ENCODE data around the gene ZNG1C.
"Not testable (repeated sequence)": the region's sequence is repeated elsewhere in the genome, so short reads cannot be mapped to it uniquely, and the experiment has no call there.

Gene ZNG1C

DNA sequence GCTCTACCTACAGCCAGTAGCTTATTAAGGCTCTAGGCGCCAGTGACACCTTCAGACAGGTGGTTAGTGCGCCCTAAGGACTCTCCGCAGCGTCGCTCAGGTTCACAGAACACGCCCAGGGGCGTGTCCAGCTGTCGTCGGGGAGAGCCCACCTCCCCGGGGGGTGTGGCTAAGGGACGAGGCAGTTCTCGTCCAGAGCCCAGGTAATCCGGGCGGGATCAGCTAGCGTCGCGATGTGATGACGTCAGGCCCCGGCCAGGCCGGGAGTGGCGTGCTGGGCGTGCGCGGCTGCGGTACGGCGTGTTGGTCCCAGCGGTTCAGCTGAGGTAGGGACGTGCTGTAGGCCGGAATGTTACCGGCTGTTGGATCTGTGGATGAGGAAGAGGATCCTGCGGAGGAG is at the start of gene ZNG1C:
ZNG1C (plus strand) TSS at position 301 of the 400 bp plus-strand sequence; CDS start at position 350, 49 bp downstream.
- DNase-seq (ENCODE audit: low spot score); H3K36me3 Mint-ChIP-seq (ENCODE audit: low read depth); H3K4me1 Mint-ChIP-seq (ENCODE audit: low read depth); H3K9me3 Mint-ChIP-seq; H3K27ac Mint-ChIP-seq; H3K4me3 Mint-ChIP-seq; H3K27me3 Mint-ChIP-seq (ENCODE audit: low read depth): not testable (repeated sequence)

DNA sequence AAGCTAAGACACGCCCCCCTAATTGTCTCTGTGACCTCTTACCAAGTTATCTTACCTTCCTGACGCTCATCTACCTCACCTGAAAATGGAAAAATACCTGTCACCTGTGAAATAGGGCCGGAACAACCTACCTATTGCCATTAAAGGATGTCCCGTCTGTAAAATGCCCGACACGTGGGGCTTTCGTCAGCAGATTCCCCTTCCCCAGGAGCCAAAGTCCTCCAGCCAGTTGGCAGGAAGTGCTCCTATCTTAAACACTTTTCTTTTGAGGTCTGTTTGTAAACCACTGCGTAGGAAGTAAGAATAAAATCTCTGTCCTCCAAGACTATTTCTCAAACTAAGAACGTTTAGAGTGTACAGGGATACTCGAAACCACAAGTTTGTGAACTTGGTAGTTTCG is 654 bp downstream of the ZNG1C start:
- not testable (repeated sequence) for H3K4me1 Mint-ChIP-seq (ENCODE audit: low read depth); H3K27me3 Mint-ChIP-seq (ENCODE audit: low read depth); DNase-seq (ENCODE audit: low spot score); H3K27ac Mint-ChIP-seq; H3K36me3 Mint-ChIP-seq (ENCODE audit: low read depth); H3K4me3 Mint-ChIP-seq; H3K9me3 Mint-ChIP-seq

DNA sequence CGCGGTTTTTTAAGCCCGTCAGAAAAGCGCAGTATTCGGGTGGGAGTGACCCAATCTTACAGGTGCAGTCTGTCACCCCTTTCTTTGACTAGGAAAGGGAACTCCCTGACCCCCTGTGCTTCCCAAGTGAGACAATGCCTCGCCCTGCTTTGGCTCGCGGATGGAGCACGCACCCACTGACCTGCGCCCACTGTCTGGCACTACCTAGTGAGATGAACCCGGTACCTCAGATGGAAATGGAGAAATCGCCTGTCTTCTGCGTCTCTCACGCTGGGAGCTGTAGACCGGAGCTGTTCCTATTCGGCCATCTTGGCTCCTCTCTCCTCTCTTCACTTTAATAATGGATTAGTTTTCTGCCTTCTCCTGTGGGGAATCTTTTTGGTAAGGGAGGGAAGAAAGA is 39.3 kb downstream of the ZNG1C start:
- H3K27me3 Mint-ChIP-seq (ENCODE audit: low read depth); DNase-seq (ENCODE audit: low spot score); H3K36me3 Mint-ChIP-seq (ENCODE audit: low read depth); H3K4me1 Mint-ChIP-seq (ENCODE audit: low read depth); H3K27ac Mint-ChIP-seq; H3K4me3 Mint-ChIP-seq; H3K9me3 Mint-ChIP-seq: not testable (repeated sequence)

DNA sequence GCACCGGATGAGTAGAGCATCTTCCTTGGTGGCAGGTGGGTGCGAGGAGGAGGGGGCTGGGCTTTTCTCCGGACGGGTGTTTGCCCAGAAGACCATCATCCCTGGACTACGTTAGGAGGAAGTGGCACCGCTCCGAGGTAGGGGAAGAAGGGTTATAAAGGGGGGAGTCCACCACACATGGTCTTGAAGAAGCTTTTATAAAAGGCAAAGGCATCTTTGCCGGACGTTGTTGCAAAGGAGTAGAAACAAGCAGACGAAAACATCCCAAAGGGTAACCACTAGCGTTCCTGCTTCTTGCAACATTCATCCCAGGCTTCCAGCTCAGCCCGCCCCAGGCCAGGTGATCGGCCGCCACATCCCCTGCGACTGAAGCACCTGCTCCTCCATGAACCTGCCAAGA is 60.8 kb downstream of the ZNG1C start, which contains the start of gene FOXD4L3:
FOXD4L3 (plus strand) TSS at position 301 of the 400 bp plus-strand sequence; CDS start at position 386, 85 bp downstream.
- H3K4me3 Mint-ChIP-seq; DNase-seq (ENCODE audit: low spot score); H3K36me3 Mint-ChIP-seq (ENCODE audit: low read depth); H3K27ac Mint-ChIP-seq; H3K4me1 Mint-ChIP-seq (ENCODE audit: low read depth); H3K9me3 Mint-ChIP-seq; H3K27me3 Mint-ChIP-seq (ENCODE audit: low read depth): not testable (repeated sequence)

DNA sequence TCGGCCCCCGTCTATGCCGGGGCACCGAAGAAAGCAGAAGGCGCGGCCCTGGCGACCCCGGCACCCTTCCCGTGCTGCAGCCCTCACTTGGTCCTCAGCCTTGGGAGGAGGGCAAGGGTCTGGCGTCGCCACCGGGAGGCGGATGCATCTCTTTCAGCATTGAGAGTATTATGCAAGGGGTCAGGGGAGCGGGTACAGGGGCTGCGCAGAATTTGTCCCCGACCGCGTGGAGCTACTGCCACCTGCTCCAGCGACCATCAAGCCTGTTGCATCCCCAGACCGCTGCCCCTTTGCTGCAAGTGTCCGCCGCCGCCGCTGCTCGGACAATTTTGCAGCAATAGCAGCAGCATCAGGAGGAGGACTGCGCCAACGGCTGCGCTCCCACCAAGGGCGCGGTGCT is 62.0 kb downstream of the ZNG1C start:
- not testable (repeated sequence) for H3K9me3 Mint-ChIP-seq; H3K4me1 Mint-ChIP-seq (ENCODE audit: low read depth)

DNA sequence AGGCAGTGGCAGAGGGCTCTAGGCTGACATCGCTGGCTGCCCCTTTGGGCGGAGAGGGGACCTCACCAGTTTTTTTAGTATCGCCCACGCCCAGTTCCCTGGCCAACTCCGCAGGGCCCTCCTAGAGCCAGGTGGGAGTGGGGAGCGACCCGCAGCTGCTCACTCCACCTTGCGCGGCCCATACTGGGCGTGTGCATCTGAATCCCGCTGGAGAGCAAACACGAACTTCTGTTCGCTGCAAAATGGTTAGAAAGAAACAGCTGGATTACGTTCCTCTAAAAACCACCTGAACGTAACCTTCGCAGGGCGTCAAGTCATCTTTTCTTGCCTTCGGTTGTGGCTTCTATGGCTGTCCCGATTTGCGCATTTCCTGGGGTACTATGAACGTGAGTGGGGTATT is 62.4 kb downstream of the ZNG1C start:
- H3K9me3 Mint-ChIP-seq; H3K36me3 Mint-ChIP-seq (ENCODE audit: low read depth): not testable (repeated sequence)

More for the DNA sequence above, 62.0 kb downstream of the ZNG1C start:
- H3K4me3 Mint-ChIP-seq; DNase-seq (ENCODE audit: low spot score); H3K27me3 Mint-ChIP-seq (ENCODE audit: low read depth); H3K36me3 Mint-ChIP-seq (ENCODE audit: low read depth); H3K27ac Mint-ChIP-seq: not testable (repeated sequence)

DNA sequence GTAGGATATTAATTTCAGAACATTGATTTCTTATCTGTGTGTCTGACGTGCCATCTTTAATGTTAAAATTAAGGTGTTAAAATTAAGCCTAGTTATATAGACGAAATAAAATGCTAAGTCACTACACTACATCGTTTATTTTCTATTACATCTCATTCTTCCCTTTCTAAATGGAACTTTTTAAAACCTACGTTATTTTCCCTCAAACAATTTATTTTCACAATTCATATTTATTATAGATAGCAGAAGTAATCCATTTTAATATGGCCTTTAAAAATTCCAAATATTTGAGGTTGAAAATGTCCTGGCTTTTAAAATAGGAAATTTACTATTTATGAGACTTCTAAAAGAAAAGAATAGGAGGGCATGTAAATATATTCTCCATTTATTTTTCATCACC is 63.0 kb downstream of the ZNG1C start:
- H3K4me3 Mint-ChIP-seq; DNase-seq (ENCODE audit: low spot score); H3K27me3 Mint-ChIP-seq (ENCODE audit: low read depth); H3K4me1 Mint-ChIP-seq (ENCODE audit: low read depth); H3K27ac Mint-ChIP-seq; H3K9me3 Mint-ChIP-seq; H3K36me3 Mint-ChIP-seq (ENCODE audit: low read depth): not testable (repeated sequence)

More for the DNA sequence above, 62.4 kb downstream of the ZNG1C start:
- not testable (repeated sequence) for H3K27me3 Mint-ChIP-seq (ENCODE audit: low read depth); H3K27ac Mint-ChIP-seq; DNase-seq (ENCODE audit: low spot score); H3K4me3 Mint-ChIP-seq; H3K4me1 Mint-ChIP-seq (ENCODE audit: low read depth)

DNA sequence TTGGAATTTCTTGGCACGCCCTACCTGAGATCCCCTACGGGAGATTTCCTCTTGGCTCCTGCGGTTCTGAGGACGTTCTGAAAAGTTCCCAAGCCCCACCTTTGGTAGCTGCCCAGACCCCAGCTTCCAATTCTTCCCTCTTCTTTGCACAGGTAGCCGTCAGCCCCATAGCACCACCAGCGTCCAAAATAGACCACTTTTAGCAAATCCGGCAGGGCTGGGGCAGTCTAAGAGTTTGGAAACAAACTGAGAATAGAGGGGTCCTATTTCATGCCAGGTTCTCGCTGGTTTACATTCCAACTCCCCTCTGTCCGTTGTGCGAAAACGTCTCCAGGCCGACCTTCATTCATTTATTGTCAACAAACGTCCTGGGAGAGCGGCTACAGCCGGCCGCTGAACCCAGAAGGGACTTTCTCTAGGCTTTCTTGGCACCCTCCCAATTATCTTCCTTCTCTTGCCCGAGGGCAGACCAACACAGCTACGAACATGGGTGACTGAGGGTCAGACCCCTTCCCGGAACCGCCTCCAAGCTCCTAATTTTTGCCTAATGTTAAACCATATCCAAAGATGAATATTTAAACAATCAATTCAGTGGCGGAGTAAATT is 64.0 kb downstream of the ZNG1C start:
- H3K27me3 Mint-ChIP-seq (ENCODE audit: low read depth); H3K9me3 Mint-ChIP-seq; H3K36me3 Mint-ChIP-seq (ENCODE audit: low read depth); H3K4me3 Mint-ChIP-seq; H3K27ac Mint-ChIP-seq; DNase-seq (ENCODE audit: low spot score); H3K4me1 Mint-ChIP-seq (ENCODE audit: low read depth): not testable (repeated sequence)

DNA sequence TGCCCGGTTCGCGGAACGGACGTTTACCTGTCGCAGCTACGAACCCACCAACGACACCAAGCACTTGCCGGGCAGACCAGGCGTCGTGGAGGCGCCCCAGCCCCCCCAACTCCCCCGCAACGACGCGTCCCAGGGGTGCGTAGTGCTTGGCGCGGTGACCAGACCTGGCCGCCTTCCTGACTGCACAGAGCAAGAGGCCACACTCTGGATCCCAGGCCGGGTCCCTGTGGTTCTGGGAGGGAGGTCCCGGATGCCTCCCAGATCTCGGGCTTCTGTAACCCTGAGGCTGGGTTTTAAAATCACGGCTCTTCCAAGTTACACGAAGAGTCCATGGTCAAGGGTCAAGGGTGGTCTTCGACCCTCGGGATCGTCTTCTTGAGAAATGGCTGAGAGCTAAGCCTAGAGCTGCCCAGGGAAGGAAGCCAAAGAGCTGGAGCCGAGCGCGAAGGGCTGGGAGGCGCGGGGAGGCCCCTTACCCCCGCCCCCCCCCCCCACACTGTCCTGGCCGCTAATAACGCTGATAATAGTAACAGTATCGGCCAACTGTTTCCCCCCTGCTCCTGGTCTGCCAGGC is 64.7 kb downstream of the ZNG1C start:
- not testable (repeated sequence) for H3K36me3 Mint-ChIP-seq (ENCODE audit: low read depth); H3K27me3 Mint-ChIP-seq (ENCODE audit: low read depth); H3K4me3 Mint-ChIP-seq; DNase-seq (ENCODE audit: low spot score); H3K27ac Mint-ChIP-seq; H3K9me3 Mint-ChIP-seq; H3K4me1 Mint-ChIP-seq (ENCODE audit: low read depth)

DNA sequence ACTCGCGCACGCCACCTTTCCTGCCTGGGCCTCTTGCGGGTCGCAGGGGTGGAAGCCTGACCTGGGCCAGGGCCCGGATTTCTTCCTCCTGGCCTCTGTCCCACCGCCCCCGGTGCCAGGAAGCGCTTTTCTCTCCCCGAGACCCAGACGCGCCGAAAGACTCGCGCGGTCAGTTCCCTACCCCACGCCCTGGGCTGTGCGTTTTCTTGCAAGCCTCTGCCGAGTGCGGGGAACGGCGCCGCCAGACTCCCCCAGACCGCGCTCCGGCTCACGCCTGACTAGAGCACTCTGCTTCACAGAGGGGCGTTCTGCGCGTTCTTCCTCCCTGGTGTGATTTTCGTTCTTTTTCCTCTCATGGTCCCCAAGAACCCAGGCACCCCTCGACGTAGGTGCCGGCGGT is 65.3 kb downstream of the ZNG1C start:
- DNase-seq (ENCODE audit: low spot score); H3K4me1 Mint-ChIP-seq (ENCODE audit: low read depth); H3K9me3 Mint-ChIP-seq; H3K4me3 Mint-ChIP-seq; H3K27me3 Mint-ChIP-seq (ENCODE audit: low read depth); H3K36me3 Mint-ChIP-seq (ENCODE audit: low read depth); H3K27ac Mint-ChIP-seq: not testable (repeated sequence)

DNA sequence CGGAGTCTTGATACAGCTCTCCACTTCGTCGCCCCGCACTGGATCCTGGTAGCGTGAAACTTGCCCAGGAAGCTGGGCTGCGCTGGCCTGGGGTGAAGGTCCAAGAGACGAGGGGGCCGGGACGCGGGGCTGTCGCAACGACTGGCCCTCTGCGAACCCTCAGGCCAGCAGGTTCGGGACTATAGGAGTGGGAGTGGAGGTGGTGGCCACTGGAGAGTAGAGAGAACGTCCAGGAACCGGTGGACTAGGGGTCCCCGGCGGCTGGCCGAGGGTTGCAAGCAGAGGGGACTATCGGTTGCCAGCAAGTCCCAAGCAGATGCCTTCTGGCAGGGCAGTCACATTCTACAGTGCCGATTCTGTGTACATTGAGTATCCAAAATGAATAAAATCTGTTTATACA is 65.9 kb downstream of the ZNG1C start:
- H3K27me3 Mint-ChIP-seq (ENCODE audit: low read depth); H3K9me3 Mint-ChIP-seq; H3K36me3 Mint-ChIP-seq (ENCODE audit: low read depth); H3K4me1 Mint-ChIP-seq (ENCODE audit: low read depth); H3K27ac Mint-ChIP-seq; DNase-seq (ENCODE audit: low spot score); H3K4me3 Mint-ChIP-seq: not testable (repeated sequence)

DNA sequence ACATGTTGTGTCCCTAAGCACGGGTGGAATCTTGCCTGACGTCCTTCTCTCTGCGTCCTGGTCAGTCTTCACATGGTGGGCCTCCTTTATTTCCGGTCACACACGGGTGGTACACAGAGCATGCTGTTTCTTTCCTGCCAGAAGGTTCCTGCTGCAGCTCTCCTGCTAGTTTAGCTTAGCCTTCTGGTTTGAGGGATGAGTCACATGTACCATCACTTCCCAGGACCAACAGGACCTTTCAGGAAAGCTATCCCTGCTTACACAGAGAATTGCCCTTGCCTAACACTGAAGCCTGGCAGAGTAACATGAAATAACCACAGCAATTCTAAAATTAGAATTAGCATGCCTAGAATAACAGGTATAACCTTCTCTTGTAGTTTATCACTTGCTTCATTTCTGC is 69.4 kb downstream of the ZNG1C start:
- DNase-seq (ENCODE audit: low spot score); H3K4me1 Mint-ChIP-seq (ENCODE audit: low read depth); H3K27ac Mint-ChIP-seq; H3K27me3 Mint-ChIP-seq (ENCODE audit: low read depth); H3K36me3 Mint-ChIP-seq (ENCODE audit: low read depth); H3K4me3 Mint-ChIP-seq; H3K9me3 Mint-ChIP-seq: not testable (repeated sequence)

DNA sequence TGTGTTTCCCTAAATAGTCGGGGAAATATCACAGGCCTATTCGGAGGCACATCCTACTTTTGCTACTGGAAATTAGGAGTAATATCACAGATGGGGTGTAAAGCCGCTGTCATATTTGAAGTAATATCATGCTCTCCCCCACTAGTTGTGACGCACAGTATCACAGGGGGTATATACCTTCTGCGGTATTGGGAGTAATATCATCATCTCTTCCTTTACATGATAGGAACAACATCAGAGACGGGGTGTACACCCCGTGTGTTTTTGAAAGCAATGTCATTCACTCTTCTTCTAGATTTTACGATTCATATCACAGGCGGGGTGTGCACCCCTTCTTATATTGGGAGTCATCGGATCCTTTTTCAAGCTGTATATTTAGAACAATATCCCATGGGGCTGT is 76.4 kb downstream of the ZNG1C start:
- not testable (repeated sequence) for H3K9me3 Mint-ChIP-seq; H3K27ac Mint-ChIP-seq; H3K4me3 Mint-ChIP-seq; H3K36me3 Mint-ChIP-seq (ENCODE audit: low read depth); H3K4me1 Mint-ChIP-seq (ENCODE audit: low read depth); H3K27me3 Mint-ChIP-seq (ENCODE audit: low read depth); DNase-seq (ENCODE audit: low spot score)

DNA sequence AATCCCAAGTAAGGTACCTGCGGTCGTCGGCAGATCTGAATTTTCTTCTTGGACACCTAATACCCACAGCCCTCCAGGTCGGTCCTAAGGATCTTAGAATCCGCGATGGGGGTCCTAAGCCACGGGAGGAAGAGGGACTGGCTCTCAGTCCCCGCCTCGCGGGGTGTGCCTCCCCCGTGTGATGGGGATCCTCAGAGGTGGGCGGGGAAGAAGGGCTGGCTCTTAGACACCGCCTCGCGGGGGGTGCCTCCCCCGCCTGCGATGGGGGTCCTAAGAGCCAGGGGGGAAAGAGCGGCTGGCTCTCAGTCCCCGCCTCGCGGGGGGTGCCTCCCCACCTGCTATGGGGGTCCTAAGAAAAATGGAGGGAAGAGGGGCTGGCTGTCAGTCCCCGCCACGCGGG is 82.0 kb downstream of the ZNG1C start:
- not testable (repeated sequence) for DNase-seq (ENCODE audit: low spot score); H3K9me3 Mint-ChIP-seq; H3K36me3 Mint-ChIP-seq (ENCODE audit: low read depth); H3K4me1 Mint-ChIP-seq (ENCODE audit: low read depth); H3K27ac Mint-ChIP-seq; H3K27me3 Mint-ChIP-seq (ENCODE audit: low read depth); H3K4me3 Mint-ChIP-seq

DNA sequence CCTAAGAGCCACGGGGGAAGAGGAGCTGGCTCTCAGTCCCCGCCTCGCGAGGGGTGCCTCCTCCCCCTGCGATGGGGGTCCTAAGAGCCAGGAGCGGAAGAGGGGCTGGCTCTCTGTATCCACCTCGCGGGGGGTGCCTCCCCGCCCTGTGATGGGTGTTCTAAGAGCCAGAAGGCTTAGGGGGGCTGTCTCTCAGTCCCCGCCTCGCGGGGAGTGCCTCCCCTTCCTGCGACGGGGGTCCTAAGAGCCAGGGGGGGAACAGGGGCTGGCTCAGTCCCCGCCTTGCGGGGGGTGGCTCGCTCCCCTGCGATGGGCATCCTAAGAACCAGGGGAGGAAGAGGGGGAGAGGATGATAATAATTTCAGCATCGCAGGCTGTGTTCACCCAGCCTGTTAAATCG is 82.7 kb downstream of the ZNG1C start:
- not testable (repeated sequence) for H3K27ac Mint-ChIP-seq; DNase-seq (ENCODE audit: low spot score); H3K27me3 Mint-ChIP-seq (ENCODE audit: low read depth); H3K4me1 Mint-ChIP-seq (ENCODE audit: low read depth); H3K4me3 Mint-ChIP-seq; H3K36me3 Mint-ChIP-seq (ENCODE audit: low read depth); H3K9me3 Mint-ChIP-seq
